Activated CD4-positive, alpha-beta T cell treated with anti-CD3 and anti-CD28 coated beads, Interleukin-2, Interleukin-4, amounts not matched to agents 100 ng/mL and 50 ng/mL, durations not matched to agents 16 hours and 8 hours (primary cell): Measurements from ENCODE around the gene ATP5F1A.

Experiments used
- DNase-seq: peaks from one replicate; pipeline ENCODE4 v3.0.0-alpha.2; 2020; ENCODE audit warnings: low spot score

ATP5F1A gene

GRCh38 chr18:46073474-46074331, 24.4 kb downstream of the ATP5F1A start:
- DNase-seq, result peak; percentile 81

DNA sequence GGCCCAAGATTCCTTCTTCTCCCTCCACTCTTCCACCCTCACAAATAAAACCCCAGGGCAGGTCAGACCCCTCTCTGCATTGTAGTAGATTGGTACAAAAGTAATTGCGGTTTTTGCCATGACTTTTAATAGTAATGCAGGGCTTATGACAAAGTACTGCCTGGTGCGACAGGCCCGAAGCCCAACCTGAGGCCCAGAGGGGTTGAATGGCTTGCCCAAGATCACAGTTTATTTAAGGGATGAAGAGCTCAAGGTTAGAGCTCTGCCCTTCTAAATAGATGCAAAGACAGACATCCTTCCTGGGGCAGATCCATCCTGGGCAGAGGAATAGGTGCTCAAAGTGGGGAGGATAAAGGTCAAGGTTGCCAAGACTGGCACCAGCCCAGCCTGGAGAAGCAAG, 25.1 kb downstream of the ATP5F1A start:
- DNase-seq, result no peak

- DNase-seq, result no peak
Observed at GRCh38 chr18:46072376-46072867, 25.7 kb downstream of the ATP5F1A start.

GRCh38 chr18:46071653-46072375, 26.3 kb downstream of the ATP5F1A start, which contains the start of gene PSTPIP2:
TSS of gene PSTPIP2 (minus strand) at chr18:46072260. CDS start at chr18:46072188, 72 bp downstream.
- peak; percentile 50 for DNase-seq

- no peak for DNase-seq
Observed at GRCh38 chr18:46070815-46071652, 27.1 kb downstream of the ATP5F1A start.

DNA sequence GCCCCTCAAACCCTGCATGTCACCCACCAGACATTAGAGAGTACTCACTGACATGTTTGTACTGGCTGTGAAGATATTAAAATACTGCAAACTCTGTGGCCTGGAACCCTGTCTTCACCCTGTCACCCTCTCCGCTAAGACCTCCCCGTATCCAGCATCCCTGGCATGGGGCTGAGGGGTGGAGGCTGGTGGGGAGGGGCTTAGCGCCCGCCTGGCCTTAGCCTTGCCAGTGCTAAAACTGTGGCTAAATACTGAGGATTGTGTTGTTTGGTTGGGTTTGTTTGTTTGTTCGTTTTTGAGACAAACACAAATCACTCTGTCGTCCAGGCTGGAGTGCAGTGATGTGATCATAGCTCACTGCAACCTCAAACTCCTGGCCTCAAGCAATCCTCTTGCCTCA, 27.9 kb downstream of the ATP5F1A start:
- DNase-seq, result no peak

GRCh38 chr18:46069524-46069923, 28.6 kb downstream of the ATP5F1A start:
- DNase-seq, result no peak

DNA sequence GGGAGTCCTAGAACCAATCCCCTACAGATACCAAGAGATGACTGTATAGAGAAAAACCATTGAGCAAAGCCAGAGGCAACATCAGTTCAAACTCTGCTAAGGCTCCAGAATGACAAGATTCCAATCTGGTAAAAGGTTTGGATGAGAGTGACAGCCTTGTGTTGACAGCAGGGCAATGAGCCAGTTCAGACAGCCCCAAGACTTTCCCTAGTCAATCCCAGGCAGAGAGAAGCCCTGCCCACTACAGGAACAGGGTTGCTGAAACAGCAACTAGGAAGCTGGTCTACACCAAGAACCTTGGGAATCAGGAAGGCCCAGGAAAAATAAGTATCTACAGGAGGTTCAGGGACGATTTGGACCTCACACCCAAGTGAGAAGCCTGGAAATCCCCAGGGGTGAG, 29.3 kb downstream of the ATP5F1A start:
- no peak for DNase-seq

DNA sequence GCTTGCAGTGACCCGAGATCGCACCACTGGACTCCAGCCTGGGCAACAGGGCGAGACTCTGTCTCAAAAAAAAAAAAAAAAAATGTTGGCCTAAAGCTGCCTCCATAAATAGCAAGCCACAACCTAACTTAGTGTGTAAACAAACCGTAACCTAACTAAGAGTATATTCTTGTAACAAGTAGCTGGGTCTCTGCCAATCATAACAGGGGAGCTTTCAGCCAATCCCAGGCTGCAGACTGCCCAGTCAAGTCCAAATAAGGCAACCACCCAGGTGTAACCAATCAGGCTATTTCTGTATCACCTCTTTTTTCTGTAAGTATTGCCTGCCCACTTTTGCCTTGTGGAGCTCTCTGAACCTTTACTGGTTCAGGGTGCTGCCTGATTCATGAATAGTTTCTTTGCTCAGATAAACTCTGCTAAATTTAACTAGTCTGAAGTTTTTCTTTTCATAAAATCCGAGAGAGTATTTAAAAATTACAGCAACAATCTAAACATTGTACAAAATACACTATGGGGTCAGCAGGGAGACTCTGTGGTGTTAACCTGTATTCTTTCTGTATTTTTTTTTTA, 30.6 kb downstream of the ATP5F1A start:
- no peak for DNase-seq

- DNase-seq, result no peak
Observed at GRCh38 chr18:46062781-46063180, 35.3 kb downstream of the ATP5F1A start.

DNA sequence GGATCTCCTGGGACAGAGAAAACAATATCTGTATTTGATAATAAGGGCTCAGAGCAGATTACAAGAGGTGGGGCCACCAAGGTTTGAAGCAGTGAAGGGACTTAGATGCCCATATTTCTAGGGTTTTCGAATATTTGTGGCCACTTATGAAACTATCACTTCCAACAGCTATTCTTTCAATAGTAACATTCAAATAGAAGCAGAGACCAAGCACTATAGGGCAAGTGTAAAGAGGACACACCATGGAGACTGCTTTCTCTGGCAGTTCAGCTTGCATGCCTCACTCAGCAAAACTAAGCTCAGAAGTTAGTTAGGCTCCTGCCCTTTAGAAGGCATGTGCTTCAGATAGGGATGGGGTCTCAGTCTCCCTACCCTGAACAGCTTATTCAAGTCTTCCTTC, 36.3 kb downstream of the ATP5F1A start:
- DNase-seq, result no peak

GRCh38 chr18:46061387-46061786, 36.7 kb downstream of the ATP5F1A start:
- DNase-seq, result no peak

DNA sequence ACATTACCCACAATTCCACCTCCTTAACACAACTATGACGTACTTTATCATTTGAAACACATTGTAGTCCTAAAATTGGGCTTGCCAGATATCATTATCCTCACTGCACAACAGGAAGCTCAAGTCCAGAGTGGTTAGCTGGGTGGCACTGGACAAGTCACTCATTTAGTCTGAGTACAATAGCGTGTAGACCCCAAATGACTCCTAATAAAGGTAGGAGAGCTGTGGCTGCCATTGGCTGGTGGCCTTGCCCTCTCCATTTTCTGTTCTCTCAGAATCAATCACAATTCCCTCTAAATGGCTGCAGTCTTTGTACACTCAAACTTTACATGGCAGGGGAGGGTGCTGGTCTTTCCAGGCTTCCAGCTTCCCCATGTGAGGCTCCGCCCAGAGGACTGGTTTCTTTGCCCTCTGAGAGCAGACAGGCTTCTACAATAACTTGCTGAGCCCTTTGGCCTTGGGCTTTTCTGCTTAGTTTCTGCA, 37.7 kb downstream of the ATP5F1A start:
- no peak for DNase-seq

GRCh38 chr18:46055838-46056230, 42.3 kb downstream of the ATP5F1A start:
- no peak for DNase-seq

- peak; percentile 63 for DNase-seq
Observed at GRCh38 chr18:46054956-46055837, 42.9 kb downstream of the ATP5F1A start.

- DNase-seq, result no peak
Observed at GRCh38 chr18:46053368-46054095, 44.6 kb downstream of the ATP5F1A start.

DNA sequence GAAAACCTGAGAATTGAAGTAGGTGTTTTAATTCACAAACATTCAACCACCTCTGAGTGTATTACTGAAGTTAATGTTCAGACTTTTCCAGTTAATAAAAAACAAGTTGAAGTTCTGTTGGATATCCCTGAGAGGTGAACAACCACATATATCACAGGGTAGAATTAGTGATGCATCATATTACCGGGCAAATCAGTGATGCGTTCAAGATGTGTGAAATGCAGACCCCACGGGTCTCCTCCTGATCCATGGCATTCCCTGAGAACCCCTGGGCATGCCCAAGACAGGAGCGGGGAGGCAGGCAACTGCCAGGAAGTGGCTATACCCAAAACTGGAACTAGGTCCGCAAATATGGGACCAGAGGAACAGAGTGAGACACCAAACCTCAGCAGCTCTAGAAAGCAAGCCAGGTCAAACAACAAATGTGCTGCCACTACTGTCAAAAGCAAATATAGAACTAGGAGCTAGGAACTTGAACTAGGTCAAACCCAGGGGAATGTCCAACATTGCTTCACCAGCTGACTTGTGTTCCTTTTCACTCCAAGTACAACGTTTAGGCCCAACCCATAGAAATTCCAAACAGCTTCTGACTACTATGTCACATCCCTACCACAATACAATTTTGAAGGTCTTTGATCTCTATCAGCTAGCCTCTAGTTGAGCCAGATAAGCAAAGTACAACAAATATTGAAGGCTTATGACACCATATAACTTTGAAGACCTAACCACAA, 46.2 kb downstream of the ATP5F1A start:
- no peak for DNase-seq

DNA sequence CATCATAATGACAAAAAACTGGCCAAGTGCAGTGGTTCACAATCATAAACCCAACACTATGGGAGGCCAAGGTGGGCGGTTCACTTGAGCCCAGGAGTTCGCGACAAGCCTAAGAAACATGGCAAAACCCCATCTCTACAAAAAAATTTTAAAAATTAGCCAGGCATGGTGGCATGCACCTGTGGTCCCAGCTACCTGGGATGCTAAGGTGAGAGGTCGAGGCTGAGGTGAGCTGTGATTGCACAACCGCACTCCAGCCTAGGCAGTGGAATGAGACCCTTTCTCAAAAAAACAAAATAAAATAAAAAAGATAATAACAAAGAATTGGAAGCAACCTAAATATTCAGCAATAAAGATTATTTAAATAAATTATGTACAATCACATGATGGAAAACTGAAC, 47.8 kb downstream of the ATP5F1A start:
- DNase-seq, result no peak

DNA sequence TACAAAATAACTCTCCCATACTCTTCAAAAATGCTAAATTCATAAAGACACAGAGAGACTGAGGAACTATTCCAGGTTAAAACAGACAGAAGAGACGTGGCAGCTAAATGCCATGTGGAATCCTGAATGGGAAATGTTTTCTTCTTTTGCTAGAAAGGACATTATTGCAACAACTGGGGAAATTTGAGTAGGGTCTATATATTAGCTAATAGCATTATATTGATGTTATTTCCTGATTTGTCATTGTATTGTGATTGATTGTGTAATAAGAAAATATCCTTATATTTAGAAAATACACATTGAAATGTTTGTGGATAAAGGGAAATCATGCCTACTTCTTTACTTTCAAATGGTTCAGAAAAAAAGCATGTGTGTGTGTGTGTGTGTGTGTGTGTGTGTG, 49.5 kb downstream of the ATP5F1A start:
- DNase-seq, result no peak
